Measurements from ENCODE around the gene LDLRAD3.
"Not testable (repeated sequence)": the region's sequence is repeated elsewhere in the genome, so short reads cannot be mapped to it uniquely, and the experiment has no call there.

LDLRAD3 gene

DNA sequence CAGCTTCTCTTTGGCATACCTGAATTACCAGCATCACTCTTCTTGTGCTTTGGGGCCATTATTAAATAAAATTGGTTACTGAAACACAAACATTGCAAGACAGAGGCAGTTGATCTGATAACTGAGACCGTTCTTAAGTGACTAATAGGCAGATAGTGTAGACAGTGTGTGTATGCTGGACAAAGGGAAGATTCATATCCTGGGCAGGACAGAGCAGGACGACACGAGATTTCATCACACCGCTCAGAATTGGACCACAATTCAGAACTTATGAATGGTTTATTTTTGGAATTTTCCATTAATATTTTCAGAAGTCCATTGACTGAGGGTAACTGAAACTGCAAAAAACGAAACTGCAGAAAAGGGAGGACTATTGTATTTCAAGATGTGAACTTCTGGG, 68.6 kb downstream of the LDLRAD3 start:
- no peak for TF ChIP-seq CTCF (IDR thresholded peaks at IDR 0.05; ENCODE audit: extremely low read depth, missing control alignments)
- no peak for DNase-seq (ENCODE audit: low spot score)

DNA sequence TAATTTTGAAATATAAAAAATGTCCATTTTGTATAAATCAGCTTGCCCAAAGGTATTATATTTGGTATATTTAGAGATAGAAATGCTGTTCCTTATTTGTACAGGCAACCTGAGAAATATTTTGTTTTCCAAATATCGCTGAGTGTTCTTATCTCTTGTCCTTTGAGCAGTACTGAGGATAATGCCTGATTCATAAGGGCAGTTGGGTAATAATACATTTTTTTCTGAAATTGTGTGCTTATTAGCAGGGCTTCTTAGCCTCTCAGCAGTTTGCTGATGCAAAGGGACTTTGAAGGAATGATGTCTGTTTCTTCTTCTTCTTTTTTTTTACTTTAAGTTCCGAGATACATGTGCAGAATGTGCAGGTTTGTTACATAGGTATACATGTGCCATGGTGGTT, 69.1 kb downstream of the LDLRAD3 start:
- TF ChIP-seq CTCF (IDR thresholded peaks at IDR 0.05; ENCODE audit: extremely low read depth, missing control alignments) = no peak
- DNase-seq (ENCODE audit: low spot score) = no peak

DNA sequence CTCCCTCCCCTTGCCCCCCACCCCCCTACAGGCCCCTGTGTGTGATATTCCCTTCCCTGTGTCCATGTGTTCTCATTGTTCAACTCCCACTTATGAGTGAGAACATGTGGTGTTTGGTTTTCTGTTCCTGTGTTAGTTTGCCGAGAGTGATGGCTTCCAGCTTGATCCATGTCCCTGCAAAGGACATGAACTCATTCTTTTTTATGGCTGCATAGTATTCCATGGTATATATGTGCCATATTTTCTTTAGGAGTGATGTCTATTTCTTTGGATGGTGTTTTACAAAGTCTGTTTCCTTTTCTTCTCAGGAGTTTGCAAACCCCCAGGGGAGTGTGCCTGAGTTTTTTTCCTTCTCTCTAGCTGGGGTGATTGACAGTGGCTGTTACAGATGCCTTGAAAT, 69.6 kb downstream of the LDLRAD3 start:
- DNase-seq (ENCODE audit: low spot score) = not testable (repeated sequence)

DNA sequence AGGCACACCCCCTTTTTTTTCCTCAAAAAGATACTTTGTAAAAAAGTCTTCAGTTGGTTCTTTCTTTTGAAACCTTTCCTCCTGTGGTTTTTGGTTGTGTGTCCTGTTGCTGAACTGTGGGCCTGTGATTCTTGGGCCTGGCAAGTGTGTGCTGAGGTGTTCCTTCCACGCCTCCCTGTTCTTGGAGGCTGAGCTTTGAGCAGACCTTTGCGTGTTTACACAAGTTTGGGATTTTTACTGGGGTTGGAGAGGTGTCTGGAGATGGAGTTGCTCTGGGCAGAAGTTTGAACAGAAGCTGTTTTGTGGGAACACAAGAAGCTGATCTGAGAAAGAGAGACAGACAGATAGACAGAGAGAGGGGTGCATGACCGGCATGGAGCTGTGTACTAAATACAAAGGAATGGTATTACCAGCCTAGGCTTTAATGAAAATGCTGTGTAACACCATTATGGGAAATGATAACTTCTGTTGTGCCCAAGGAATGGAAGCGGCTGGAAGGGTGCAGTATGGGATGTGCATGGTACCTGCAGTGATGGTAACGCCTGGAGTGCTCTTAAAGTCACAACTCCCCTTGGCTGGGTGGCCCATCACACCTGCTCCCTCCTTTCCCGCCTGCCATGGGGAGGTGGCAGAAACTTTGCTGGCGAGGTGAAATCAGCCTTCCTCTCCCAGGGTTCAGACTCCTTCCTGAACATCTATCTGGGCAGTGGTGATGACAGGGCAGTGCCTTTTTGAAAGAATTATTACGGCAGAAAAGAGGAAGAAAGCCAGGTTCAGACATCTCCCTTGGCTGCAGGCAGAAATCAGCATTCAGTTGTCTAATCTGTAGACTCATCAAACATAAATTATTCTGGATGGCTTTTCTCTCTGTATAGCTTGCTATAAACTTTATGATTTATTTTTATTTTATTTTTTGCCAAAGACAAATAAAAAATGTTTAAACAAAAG, 70.4 kb downstream of the LDLRAD3 start:
- TF ChIP-seq CTCF (IDR thresholded peaks at IDR 0.05; ENCODE audit: extremely low read depth, missing control alignments) = no peak
- DNase-seq (ENCODE audit: low spot score) = no peak

DNA sequence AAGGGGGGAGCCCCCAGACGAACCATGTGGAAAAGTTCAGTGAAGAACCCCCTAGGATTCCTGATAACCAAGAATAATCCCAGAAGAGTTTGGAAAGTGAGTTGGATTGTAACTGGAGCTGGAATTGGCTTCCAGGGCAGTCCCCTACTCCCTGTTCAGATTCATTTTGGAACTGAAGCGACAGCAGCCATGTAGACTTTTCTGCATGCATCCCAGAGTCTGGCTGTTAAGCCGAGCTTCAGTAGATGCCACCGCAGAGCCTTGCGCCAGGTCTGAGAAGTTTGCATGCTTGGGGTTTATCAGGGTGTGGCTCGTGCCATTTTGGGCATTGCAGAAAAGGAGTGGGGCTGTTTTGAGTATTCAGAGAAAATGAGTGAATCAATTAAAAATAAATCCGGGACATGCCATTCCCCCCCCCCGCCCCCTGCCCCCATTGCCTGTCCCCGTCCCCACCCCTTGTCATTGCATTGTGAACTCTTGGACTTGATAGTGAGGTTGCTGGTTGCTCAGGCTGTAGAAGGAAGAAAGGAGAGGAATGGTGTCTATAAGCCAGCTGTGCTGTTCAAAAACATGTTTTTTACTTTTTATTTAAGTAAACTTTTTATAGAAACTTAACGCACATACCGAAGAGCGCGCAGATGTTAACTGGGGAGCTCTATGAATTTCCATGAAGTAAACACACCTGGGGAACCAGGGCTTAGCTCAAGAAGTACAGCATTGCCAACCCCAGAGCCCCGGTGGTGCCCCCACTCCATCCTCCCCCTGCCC, 71.2 kb downstream of the LDLRAD3 start:
- no peak for DNase-seq (ENCODE audit: low spot score)
- no peak for TF ChIP-seq CTCF (IDR thresholded peaks at IDR 0.05; ENCODE audit: extremely low read depth, missing control alignments)

GRCh38 chr11:36015799-36016198, 71.9 kb downstream of the LDLRAD3 start:
- no peak for TF ChIP-seq CTCF (IDR thresholded peaks at IDR 0.05; ENCODE audit: extremely low read depth, missing control alignments)
- DNase-seq (ENCODE audit: low spot score) = no peak

GRCh38 chr11:36016263-36016662, 72.4 kb downstream of the LDLRAD3 start:
- no peak for DNase-seq (ENCODE audit: low spot score)
- TF ChIP-seq CTCF (IDR thresholded peaks at IDR 0.05; ENCODE audit: extremely low read depth, missing control alignments) = no peak

Data from GM20000 (cell line).